Mesendoderm (in vitro differentiated cells): ENCODE results near the gene FBXL14.

Source experiments
- DNase-seq: peaks from one replicate; pipeline ENCODE4 v3.0.0; 2013
- H2AK5ac ChIP-seq: 2 replicates; pipeline ENCODE4 v1.6.1; 2013; ENCODE audit warnings: low read length, inconsistent platforms
- H2BK120ac ChIP-seq: 2 replicates; pipeline ENCODE4 v1.6.1; 2013; ENCODE audit warnings: low read depth, mild to moderate bottlenecking, low read length, moderate library complexity, mixed read lengths
- H2BK15ac ChIP-seq: replicated peaks from 2 replicates; pipeline ENCODE4 v1.6.1; 2013; ENCODE audit warnings: low read depth, mild to moderate bottlenecking, moderate library complexity
- H2BK5ac ChIP-seq: 2 replicates; pipeline ENCODE4 v1.6.1; 2013; ENCODE audit warnings: low read length, inconsistent platforms
- H3K18ac ChIP-seq: 2 replicates; pipeline ENCODE4 v1.6.1; 2013; ENCODE audit warnings: mild to moderate bottlenecking, low read length, mixed read lengths
- H3K23ac ChIP-seq: one replicate; pipeline ENCODE4 v1.6.1; 2013; ENCODE audit warnings: low read length
- H3K27ac ChIP-seq: 2 replicates; pipeline ENCODE4 v1.5.1; 2013; ENCODE audit warnings: low read depth, mild to moderate bottlenecking, inconsistent platforms, low read length, moderate library complexity
- H3K27me3 ChIP-seq: 2 replicates; pipeline ENCODE4 v1.6.1; 2013; ENCODE audit warnings: low read length, control low read depth, mild to moderate bottlenecking, inconsistent platforms; ENCODE audit not compliant: insufficient read depth, poor library complexity
- H3K36me3 ChIP-seq: 2 replicates; pipeline ENCODE4 v1.6.1; 2013; ENCODE audit warnings: low read length, inconsistent platforms; ENCODE audit not compliant: control insufficient read depth, insufficient read depth
- H3K4ac ChIP-seq: one replicate; pipeline ENCODE4 v1.6.1; 2013; ENCODE audit warnings: low read depth, mild to moderate bottlenecking, low read length, moderate library complexity
- H3K4me1 ChIP-seq: 2 replicates; pipeline ENCODE4 v1.6.1; 2013; ENCODE audit warnings: low read depth, low read length, inconsistent platforms; ENCODE audit not compliant: control insufficient read depth
- H3K4me2 ChIP-seq: 2 replicates; pipeline ENCODE4 v1.6.1; 2013; ENCODE audit warnings: low read length
- H3K4me3 ChIP-seq: 2 replicates; pipeline ENCODE4 v1.5.1; 2013; ENCODE audit warnings: mild to moderate bottlenecking, low read length
- H3K56ac ChIP-seq: one replicate; pipeline ENCODE4 v1.6.1; 2013; ENCODE audit warnings: low read length
- H3K79me1 ChIP-seq: 2 replicates; pipeline ENCODE4 v1.6.1; 2013; ENCODE audit warnings: low read length, inconsistent platforms
- H3K79me2 ChIP-seq: 2 replicates; pipeline ENCODE4 v1.6.1; 2013; ENCODE audit warnings: mild to moderate bottlenecking, low read length; ENCODE audit not compliant: control insufficient read depth, insufficient read depth
- H3K9ac ChIP-seq: 2 replicates; pipeline ENCODE4 v1.6.1; 2013; ENCODE audit warnings: low read length, inconsistent platforms
- H4K5ac ChIP-seq: one replicate; pipeline ENCODE4 v1.6.1; 2013; ENCODE audit warnings: low read length
- H4K8ac ChIP-seq: one replicate; pipeline ENCODE4 v1.6.1; 2013; ENCODE audit warnings: low read depth, mild to moderate bottlenecking, control low read depth, low read length, moderate library complexity
- WGBS: extraction: QIAGEN DNeasy Blood & Tissue Kit; methylation state at CpG from one replicate; pipeline ENCODE4 v1.1.7; 2013; ENCODE audit warnings: low lambda C conversion rate, missing lambda C conversion rate; ENCODE audit not compliant: insufficient coverage; ENCODE audit errors: extremely low coverage; 5-methylcytosine and 5-hydroxymethylcytosine counted together

FBXL14 gene

DNA sequence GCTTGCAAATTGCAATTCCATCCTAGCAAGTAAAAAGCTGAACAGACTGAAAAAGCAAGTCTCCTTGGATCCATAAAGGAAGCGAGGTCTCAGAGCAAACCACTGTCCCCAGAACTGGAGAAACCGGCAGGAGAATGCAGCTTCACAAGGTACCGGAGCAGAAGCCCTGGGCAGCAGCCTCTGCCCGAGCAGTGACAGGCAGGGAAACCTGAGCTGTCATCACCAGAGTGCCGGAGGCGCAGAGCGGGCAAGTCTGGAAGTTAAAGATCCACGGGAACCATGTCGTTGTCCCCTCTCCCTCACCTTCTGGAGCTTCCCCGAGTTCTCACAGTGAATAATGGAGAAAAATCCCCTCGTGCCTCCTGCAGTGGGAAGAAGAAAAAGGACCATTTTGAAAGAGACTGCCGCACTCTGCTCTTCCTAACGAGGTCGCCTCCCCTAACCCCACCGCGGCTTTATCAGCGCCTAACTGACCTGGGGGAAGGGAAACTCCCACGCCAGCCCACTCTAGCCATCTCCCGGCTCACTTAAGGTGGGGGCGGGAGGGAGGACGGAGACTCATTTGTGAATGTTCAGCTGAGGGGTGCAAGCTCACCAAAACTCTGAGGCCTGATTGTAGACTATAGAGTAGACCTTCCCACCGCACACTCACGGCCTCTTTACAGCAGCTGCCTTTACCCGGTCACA is 27.8 kb downstream of the FBXL14 start:
- no peak overlapping the region for H3K27ac ChIP-seq

DNA sequence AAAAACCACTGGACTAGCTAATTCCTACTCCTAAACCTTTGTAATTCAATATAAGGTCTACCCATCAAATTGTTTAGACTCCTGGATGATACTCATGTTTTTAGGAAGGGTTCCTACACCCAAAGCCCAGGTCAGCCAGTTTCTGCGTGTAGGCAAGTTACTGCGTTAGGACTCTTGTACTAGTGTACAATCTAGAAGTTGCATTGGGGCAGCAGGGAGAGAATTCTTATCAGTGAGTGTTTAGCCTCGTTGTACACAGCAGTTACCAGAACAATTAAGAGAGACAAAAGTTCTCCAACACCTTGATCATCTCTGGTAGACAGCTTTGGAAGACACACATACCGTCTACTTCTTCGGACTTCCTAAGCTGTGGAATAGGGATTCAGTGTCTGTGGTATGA is 29.2 kb downstream of the FBXL14 start:
- Histone ChIP-seq H3K27me3 (no peaks in the 10 kb centered on the region), H3K36me3 (no peaks in the 10 kb centered on the region), H3K79me2 (no peaks in the 10 kb centered on the region), H3K4ac (no peak overlapping the region), H3K4me1 (no peaks in the 10 kb centered on the region), H2BK120ac (no peak overlapping the region), H2AK5ac (no peak overlapping the region), H3K9ac (no peak overlapping the region), H3K27ac (no peak overlapping the region), H3K79me1 (no peaks in the 10 kb centered on the region), H2BK5ac (no peak overlapping the region), H3K18ac (no peak overlapping the region), H4K5ac (no peak overlapping the region), H3K4me3 (no peak overlapping the region), H2BK15ac (no peak overlapping the region), H3K23ac (no peak overlapping the region), H3K56ac (no peak overlapping the region), H4K8ac (no peak overlapping the region), H3K4me2 (no peak overlapping the region)
- DNase-seq: no peak
- WGBS: no CpG with 5 or more reads among the region's 5 CpGs

More for the DNA sequence above, 27.8 kb downstream of the FBXL14 start:
- no peak for DNase-seq
- H3K18ac ChIP-seq: no peak overlapping the region
- H4K5ac ChIP-seq: no peak overlapping the region
- no peak overlapping the region for H2BK5ac ChIP-seq
- no peaks in the 10 kb centered on the region for H3K79me2 ChIP-seq
- H2BK120ac ChIP-seq: no peak overlapping the region
- no peak overlapping the region for H4K8ac ChIP-seq
- H3K4ac ChIP-seq: no peak overlapping the region
- no peak overlapping the region for H3K9ac ChIP-seq
- no peaks in the 10 kb centered on the region for H3K4me1 ChIP-seq
- WGBS: no CpG with 5 or more reads among the region's 24 CpGs
- no peak overlapping the region for H2AK5ac ChIP-seq
- no peak overlapping the region for H3K4me2 ChIP-seq
- no peak overlapping the region for H3K56ac ChIP-seq
- H3K79me1 ChIP-seq: no peaks in the 10 kb centered on the region
- no peaks in the 10 kb centered on the region for H3K36me3 ChIP-seq
- no peak overlapping the region for H3K4me3 ChIP-seq
- no peaks in the 10 kb centered on the region for H3K27me3 ChIP-seq
- H2BK15ac ChIP-seq: no peak overlapping the region
- no peak overlapping the region for H3K23ac ChIP-seq

DNA sequence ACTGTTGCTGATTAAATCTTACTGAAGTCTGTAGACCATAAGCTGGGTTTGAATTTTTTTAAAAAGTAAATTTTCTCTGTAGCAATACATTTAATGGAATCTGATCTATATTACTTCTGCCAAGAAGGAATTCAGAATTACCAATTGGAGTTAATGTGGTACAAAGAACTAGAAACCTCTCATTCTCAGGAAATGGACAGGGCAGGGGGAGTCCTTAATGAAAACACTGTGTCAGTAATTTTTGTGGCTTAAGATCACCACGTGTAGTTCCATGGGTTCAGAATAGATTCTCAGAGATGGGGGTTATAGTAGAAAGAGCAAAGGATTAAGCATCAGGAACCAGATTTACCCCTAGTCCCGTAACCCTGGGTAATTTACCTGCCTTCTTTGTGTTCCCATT is 30.3 kb downstream of the FBXL14 start:
- H3K4me3 ChIP-seq: no peak overlapping the region
- H4K8ac ChIP-seq: no peak overlapping the region
- no peaks in the 10 kb centered on the region for H3K27me3 ChIP-seq
- H3K23ac ChIP-seq: no peak overlapping the region
- H3K18ac ChIP-seq: no peak overlapping the region
- H3K9ac ChIP-seq: no peak overlapping the region
- no peak for DNase-seq
- H3K56ac ChIP-seq: no peak overlapping the region
- H2BK5ac ChIP-seq: no peak overlapping the region
- no peak overlapping the region for H2AK5ac ChIP-seq
- no peaks in the 10 kb centered on the region for H3K79me2 ChIP-seq
- H3K36me3 ChIP-seq: no peaks in the 10 kb centered on the region
- H3K4me1 ChIP-seq: no peaks in the 10 kb centered on the region
- WGBS: no CpG with 5 or more reads among the region's 2 CpGs
- H4K5ac ChIP-seq: no peak overlapping the region
- H3K79me1 ChIP-seq: no peaks in the 10 kb centered on the region
- no peak overlapping the region for H3K27ac ChIP-seq
- no peak overlapping the region for H3K4me2 ChIP-seq
- no peak overlapping the region for H3K4ac ChIP-seq
- no peak overlapping the region for H2BK15ac ChIP-seq
- H2BK120ac ChIP-seq: no peak overlapping the region

DNA sequence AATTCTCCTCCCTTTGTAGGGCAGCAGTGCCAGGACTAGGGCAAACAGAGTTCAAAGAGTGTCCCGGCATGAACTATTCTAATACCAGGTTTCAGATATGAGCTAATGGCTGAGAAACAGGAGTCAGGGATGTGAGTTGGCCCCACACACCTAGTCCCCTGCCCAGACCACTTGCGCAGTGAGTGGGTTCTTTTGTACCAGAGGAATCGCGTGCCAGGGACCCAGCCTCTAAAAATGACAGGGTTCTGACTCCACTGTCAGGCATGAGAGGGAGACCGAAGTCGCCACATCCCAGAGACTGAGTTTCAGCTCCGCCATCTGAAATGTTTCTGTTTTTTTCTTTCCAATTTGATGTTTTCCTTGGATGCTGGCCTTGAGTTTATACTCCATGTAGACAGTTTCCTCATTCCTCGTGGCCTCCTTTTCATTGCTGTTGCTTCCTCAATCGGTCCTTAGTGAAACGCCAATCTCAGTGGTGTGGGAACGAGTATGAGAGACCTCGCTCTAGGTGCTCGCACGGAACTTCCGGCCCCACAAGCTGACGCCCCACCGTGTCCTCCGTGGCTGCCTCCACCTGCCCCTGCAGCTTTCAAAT is 31.5 kb downstream of the FBXL14 start:
- H2BK15ac ChIP-seq: no peak overlapping the region
- no peak overlapping the region for H2AK5ac ChIP-seq
- no CpG with 5 or more reads among the region's 18 CpGs for WGBS
- no peak overlapping the region for H3K4me3 ChIP-seq
- no peaks in the 10 kb centered on the region for H3K27me3 ChIP-seq
- no peak overlapping the region for H3K56ac ChIP-seq
- no peak overlapping the region for H4K8ac ChIP-seq
- H3K4ac ChIP-seq: no peak overlapping the region
- H3K23ac ChIP-seq: no peak overlapping the region
- H4K5ac ChIP-seq: no peak overlapping the region
- no peak overlapping the region for H3K18ac ChIP-seq
- no peak overlapping the region for H2BK5ac ChIP-seq
- no peak overlapping the region for H3K27ac ChIP-seq
- no peaks in the 10 kb centered on the region for H3K4me1 ChIP-seq
- H3K79me2 ChIP-seq: no peaks in the 10 kb centered on the region
- no peaks in the 10 kb centered on the region for H3K36me3 ChIP-seq
- no peak for DNase-seq
- H2BK120ac ChIP-seq: no peak overlapping the region
- H3K79me1 ChIP-seq: no peaks in the 10 kb centered on the region
- H3K9ac ChIP-seq: no peak overlapping the region
- H3K4me2 ChIP-seq: no peak overlapping the region

DNA sequence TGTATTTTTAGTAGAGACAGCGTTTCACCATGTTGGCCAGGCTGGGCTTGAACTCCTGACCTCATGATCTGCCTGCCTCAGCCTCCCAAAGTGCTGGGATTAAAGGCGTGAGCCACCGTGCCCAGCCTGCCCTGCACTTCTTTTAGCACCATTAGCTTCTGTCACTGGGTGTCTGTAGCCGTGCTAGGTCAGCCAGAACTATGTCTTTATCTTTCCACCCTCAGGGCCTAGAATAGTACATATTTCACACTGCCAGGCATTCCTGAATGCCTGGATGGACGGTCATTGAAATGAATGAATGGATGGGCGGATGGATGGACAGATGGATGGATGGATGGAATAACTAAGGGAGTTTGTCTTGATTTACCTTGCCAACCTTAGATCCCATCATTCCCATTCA is 33.7 kb downstream of the FBXL14 start:
- Histone ChIP-seq H2BK5ac (no peak overlapping the region), H3K18ac (no peak overlapping the region), H3K79me2 (no peaks in the 10 kb centered on the region), H3K23ac (no peak overlapping the region), H3K4me1 (no peaks in the 10 kb centered on the region), H3K4ac (no peak overlapping the region), H3K79me1 (no peaks in the 10 kb centered on the region), H4K8ac (no peak overlapping the region), H3K9ac (no peak overlapping the region), H2AK5ac (no peak overlapping the region), H2BK120ac (no peak overlapping the region), H3K27me3 (no peaks in the 10 kb centered on the region), H3K4me3 (no peak overlapping the region), H2BK15ac (no peak overlapping the region), H4K5ac (no peak overlapping the region), H3K36me3 (no peaks in the 10 kb centered on the region), H3K27ac (no peak overlapping the region), H3K4me2 (no peak overlapping the region), H3K56ac (no peak overlapping the region)
- no peak for DNase-seq
- WGBS: no CpG with 5 or more reads among the region's 6 CpGs

DNA sequence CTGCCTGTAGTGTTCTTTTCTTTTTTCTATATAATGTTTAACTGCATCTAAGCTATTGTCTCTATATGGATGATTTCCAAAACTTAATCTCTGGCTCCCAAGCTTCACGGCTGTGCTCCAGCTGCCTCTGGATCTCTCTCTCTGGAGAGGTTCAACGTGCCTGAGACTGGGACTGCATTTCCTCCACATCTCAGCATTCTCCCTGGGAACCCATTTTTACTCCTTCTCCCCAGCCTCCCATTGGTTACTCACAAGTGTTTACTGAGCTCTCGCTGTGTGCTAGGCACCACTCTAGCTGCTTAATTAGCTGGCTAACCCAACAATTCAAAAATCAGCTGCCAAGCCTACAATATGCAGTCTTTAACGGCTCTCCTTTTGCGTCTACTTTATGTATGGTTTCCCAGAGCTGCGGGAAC is 34.7 kb downstream of the FBXL14 start:
- Histone ChIP-seq H4K5ac (no peak overlapping the region), H3K79me2 (no peaks in the 10 kb centered on the region), H3K4me3 (no peak overlapping the region), H2BK5ac (no peak overlapping the region), H3K27ac (no peak overlapping the region), H2BK15ac (no peak overlapping the region), H3K4me2 (no peak overlapping the region), H3K79me1 (no peaks in the 10 kb centered on the region), H3K27me3 (no peaks in the 10 kb centered on the region), H3K18ac (no peak overlapping the region), H3K9ac (no peak overlapping the region), H3K4ac (no peak overlapping the region), H3K4me1 (no peaks in the 10 kb centered on the region), H2AK5ac (no peak overlapping the region), H2BK120ac (no peak overlapping the region), H3K23ac (no peak overlapping the region), H3K36me3 (no peaks in the 10 kb centered on the region), H3K56ac (no peak overlapping the region), H4K8ac (no peak overlapping the region)
- DNase-seq: no peak
- WGBS: no CpG with 5 or more reads among the region's 6 CpGs
